MCF 10A (cell line): ENCODE results near the gene KRT71. TPM values are rescaled to one million over a fixed set of nuclear protein-coding genes. Genes with fewer than 3 reads are reported as not detected.

Source experiments
- total RNA-seq: library from RNA; stranded (reverse); gene quantifications from 2 replicates; pipeline ENCODE4 v1.2.3, GENCODE V29; 2022

The KRT71 gene
- total RNA-seq, 1 experiment from 2014 or later: not detected

Other genes with a start within 250 kb of the KRT71 start
- gene KRT83, start 231.7 kb downstream of the KRT71 start, total RNA-seq: 12.2 and 14.5 TPM in 2 replicates
- 0.23 TPM in 1 of 2 replicates, not detected in the other for gene KRT85, start 185.7 kb downstream of the KRT71 start, total RNA-seq
- not detected in 2 replicates for gene KRT84, start 167.5 kb downstream of the KRT71 start, total RNA-seq
- gene KRT82, start 146.8 kb downstream of the KRT71 start, total RNA-seq: not detected in 2 replicates
- gene KRT75, start 118.8 kb downstream of the KRT71 start, total RNA-seq: not detected in 2 replicates
- 2.3 and 3.3 TPM in 2 replicates for gene KRT6B, start 101.0 kb downstream of the KRT71 start, total RNA-seq
- gene KRT6C, start 79.3 kb downstream of the KRT71 start, total RNA-seq: 0.19 and 0.44 TPM in 2 replicates
- gene KRT6A, start 59.9 kb downstream of the KRT71 start, total RNA-seq: 1,403 and 1,688 TPM in 2 replicates
- 1,273 and 3,552 TPM in 2 replicates for gene KRT5, start 32.8 kb downstream of the KRT71 start, total RNA-seq
- not detected in 2 replicates for gene KRT74, start 20.7 kb upstream of the KRT71 start, total RNA-seq
- not detected in 2 replicates for gene KRT72, start 48.3 kb upstream of the KRT71 start, total RNA-seq
- not detected in 2 replicates for gene KRT73, start 65.4 kb upstream of the KRT71 start, total RNA-seq
- not detected in 2 replicates for gene KRT2, start 99.1 kb upstream of the KRT71 start, total RNA-seq
- gene KRT1, start 127.3 kb upstream of the KRT71 start, total RNA-seq: not detected in 2 replicates
- gene KRT77, start 150.4 kb upstream of the KRT71 start, total RNA-seq: not detected in 2 replicates
- gene KRT76, start 224.2 kb upstream of the KRT71 start, total RNA-seq: not detected in 2 replicates
- gene KRT3, start 243.0 kb upstream of the KRT71 start, total RNA-seq: not detected in 2 replicates